Mucosa of rectum (tissue), 2 donors: ENCODE measurements around the gene GPX3.

Source experiments
- H3K27ac ChIP-seq, 2 donors: one replicate each; pipeline ENCODE4 v1.7.0; 2013; ENCODE audit warnings: inconsistent platforms in 2 of 2, low read depth in 2 of 2, low read length in 2 of 2
- H3K27me3 ChIP-seq, 2 donors: one replicate each; pipeline ENCODE4 v1.7.0; 2013; ENCODE audit warnings: low read length in 2 of 2; ENCODE audit not compliant: control insufficient read depth in 2 of 2, insufficient read depth in 2 of 2
- H3K36me3 ChIP-seq, 2 donors: one replicate each; pipeline ENCODE4 v1.7.0; 2013; ENCODE audit warnings: low read length in 2 of 2; ENCODE audit not compliant: control insufficient read depth in 2 of 2, insufficient read depth in 2 of 2
- H3K4me1 ChIP-seq, 2 donors: one replicate each; pipeline ENCODE4 v1.7.0; 2013; ENCODE audit warnings: low read length in 2 of 2, mild to moderate bottlenecking in 1 of 2; ENCODE audit not compliant: control insufficient read depth in 2 of 2, insufficient read depth in 2 of 2
- H3K4me3 ChIP-seq, 2 donors: one replicate each; pipeline ENCODE4 v1.7.0; 2013; ENCODE audit warnings: low read length in 2 of 2
- H3K9ac ChIP-seq, 2 donors: one replicate each; pipeline ENCODE4 v1.7.0; 2013; ENCODE audit warnings: low read length in 2 of 2, low read depth in 1 of 2, mild to moderate bottlenecking in 1 of 2
- H3K9me3 ChIP-seq, 2 donors: one replicate each; pipeline ENCODE4 v1.7.0; 2013; ENCODE audit warnings: low read length in 2 of 2; ENCODE audit not compliant: control insufficient read depth in 2 of 2
- donor health status: healthy.
- donor health status: Normal muscosa, but diverticular disease.

GPX3 gene

GRCh38 chr5:151012862-151013261 is 7.5 kb upstream of the GPX3 start:
- Histone ChIP-seq H3K4me1 (peaks cover 0 to 5% of the 10 kb centered on the region in 2 donors), H3K9ac (no peak overlapping the region), H3K4me3 (no peak overlapping the region), H3K27me3 (no peaks in the 10 kb centered on the region), H3K9me3 (no peaks in the 10 kb centered on the region), H3K36me3 (no peaks in the 10 kb centered on the region), H3K27ac (no peak overlapping the region)

- Histone ChIP-seq H3K4me1 (no peaks in the 10 kb centered on the region), H3K9me3 (no peaks in the 10 kb centered on the region), H3K4me3 (no peak overlapping the region), H3K27me3 (no peaks in the 10 kb centered on the region), H3K36me3 (no peaks in the 10 kb centered on the region), H3K27ac (no peak overlapping the region), H3K9ac (no peak overlapping the region)
Measured at GRCh38 chr5:151014680-151015343, 5.6 kb upstream of the GPX3 start.

DNA sequence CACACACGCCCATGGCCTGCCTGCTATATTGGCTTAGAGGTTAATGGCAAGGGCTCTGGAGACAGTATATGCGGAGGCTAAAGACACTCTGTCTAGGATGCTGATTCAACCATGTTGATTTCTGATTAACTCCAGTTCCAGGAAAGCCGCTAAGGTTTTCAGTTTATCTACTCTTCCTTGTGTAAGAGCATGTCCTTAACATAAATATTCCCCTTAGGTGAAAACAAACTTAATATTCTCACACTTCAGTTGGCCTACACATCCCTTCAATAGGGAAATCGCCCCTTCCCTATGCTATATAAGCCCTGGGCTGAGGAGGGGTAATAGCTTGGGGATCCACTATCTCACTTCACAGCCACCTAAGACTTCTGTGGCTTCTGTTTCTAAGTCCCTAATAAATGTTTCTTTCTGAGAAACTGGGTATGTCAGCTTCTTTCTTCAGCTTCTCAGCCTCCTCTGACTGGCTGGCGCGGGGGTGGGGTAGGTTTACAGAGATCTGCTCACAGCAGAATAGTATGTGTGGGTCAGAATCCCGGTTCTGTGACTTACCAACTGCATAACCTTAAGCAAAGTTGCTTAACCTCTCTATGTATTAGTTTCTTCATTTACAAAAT is 4.3 kb upstream of the GPX3 start:
- no peak overlapping the region for H3K9ac ChIP-seq
- peaks cover under 1 to 5% of the 10 kb centered on the region in 2 donors for H3K4me1 ChIP-seq
- H3K36me3 ChIP-seq, result no peaks in the 10 kb centered on the region
- no peaks in the 10 kb centered on the region for H3K27me3 ChIP-seq
- peak overlapping the region in 1 of 2 donors; percentile 16 for H3K27ac ChIP-seq
- no peaks in the 10 kb centered on the region for H3K9me3 ChIP-seq
- no peak overlapping the region for H3K4me3 ChIP-seq

DNA sequence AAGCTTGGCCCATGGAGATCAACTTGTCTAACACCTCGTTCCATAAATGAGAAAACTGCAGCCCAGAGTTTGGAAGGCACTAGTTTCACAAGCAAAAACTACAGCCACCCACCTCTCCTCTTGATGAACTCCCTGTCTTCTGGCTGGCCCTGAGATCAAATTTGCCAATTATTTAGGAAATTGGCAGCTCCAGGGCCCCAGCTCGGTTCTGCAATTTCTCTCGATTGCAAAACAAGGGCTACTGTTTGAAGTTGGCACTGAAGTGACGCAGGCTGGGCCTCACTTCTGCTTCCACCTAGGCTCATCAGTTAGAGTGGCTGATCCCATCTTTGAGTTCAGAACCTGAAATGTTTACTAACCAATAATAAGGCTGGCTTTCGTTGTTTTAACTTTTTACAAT is 3.7 kb upstream of the GPX3 start:
- Histone ChIP-seq H3K4me3 (no peak overlapping the region), H3K9me3 (no peaks in the 10 kb centered on the region), H3K27ac (peak overlapping the region in 1 of 2 donors; percentile 16), H3K27me3 (no peaks in the 10 kb centered on the region), H3K4me1 (peaks cover 2 to 7% of the 10 kb centered on the region in 2 donors), H3K36me3 (no peaks in the 10 kb centered on the region), H3K9ac (no peak overlapping the region)

DNA sequence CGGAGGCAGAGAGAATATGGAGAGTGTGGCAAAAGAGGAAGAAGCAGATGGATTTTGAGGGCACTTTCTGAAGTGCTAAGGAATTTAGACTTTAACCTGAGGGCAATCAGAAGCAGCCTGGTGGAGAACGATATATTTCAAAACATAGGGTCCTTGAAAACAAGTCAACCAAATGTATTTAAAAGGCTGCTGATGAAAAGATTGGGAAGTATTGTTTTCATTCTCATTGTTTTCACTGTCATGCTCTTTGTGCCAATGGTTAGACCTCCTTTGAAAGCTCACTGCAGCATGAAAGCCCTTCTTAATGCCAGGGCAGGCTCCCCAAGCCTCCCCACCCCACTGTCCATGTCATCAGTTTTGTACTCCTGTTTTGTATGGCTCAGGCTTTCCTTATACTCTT is 2.5 kb upstream of the GPX3 start:
- Histone ChIP-seq H3K27ac (no peak overlapping the region), H3K4me1 (peaks cover 2 to 7% of the 10 kb centered on the region in 2 donors), H3K36me3 (no peaks in the 10 kb centered on the region), H3K9me3 (no peaks in the 10 kb centered on the region), H3K27me3 (no peaks in the 10 kb centered on the region), H3K9ac (no peak overlapping the region), H3K4me3 (no peak overlapping the region)

DNA sequence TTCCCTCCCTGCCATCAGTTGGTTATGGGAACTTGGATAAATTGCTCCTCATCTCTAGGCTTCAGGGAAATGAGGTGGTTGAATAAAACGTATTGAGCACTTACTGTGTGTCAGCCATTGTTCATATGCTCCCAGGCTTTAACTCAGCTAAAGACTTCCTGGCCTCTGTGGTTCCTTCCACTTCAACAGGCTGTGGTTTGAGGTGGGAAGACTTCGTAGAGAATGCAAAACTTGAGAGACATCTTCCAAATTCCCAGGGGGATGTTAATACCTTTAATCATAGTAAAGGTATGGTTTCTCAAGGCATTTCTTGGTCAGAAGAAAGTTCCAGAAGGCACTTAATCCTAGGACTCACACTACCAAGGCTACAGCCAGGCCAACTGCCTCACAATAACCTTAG is 1.5 kb upstream of the GPX3 start:
- H3K27me3 ChIP-seq, result no peaks in the 10 kb centered on the region
- no peaks in the 10 kb centered on the region for H3K36me3 ChIP-seq
- H3K4me1 ChIP-seq, result peaks cover 6 to 8% of the 10 kb centered on the region in 2 donors
- no peak overlapping the region for H3K9ac ChIP-seq
- no peak overlapping the region for H3K4me3 ChIP-seq
- H3K9me3 ChIP-seq, result no peaks in the 10 kb centered on the region
- H3K27ac ChIP-seq, result no peak overlapping the region

GRCh38 chr5:151019331-151019730 is 1.1 kb upstream of the GPX3 start:
- Histone ChIP-seq H3K27me3 (no peaks in the 10 kb centered on the region), H3K4me1 (peaks cover 11 to 12% of the 10 kb centered on the region in 2 donors), H3K36me3 (no peaks in the 10 kb centered on the region), H3K27ac (no peak overlapping the region), H3K4me3 (no peak overlapping the region), H3K9me3 (no peaks in the 10 kb centered on the region), H3K9ac (no peak overlapping the region)

DNA sequence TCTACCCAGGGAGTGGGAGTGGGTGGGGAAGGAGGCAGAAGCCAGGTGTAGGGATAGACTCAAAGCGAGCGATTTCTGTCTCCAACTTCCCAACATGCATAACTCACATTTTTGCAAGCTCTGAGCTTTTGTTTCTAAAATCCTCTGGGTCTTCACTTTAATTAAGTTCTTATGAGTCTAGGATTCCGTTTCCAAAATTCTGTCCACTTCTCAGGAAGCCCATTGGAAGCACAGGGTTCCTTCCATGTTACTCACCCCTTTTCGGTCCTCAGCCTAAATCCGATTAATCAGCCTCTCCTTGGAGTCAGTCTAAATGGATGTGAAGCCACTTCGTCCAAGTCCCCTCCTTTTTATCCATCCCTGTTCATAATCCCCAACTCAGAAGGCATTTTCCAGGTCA is 1.4 kb downstream of the GPX3 start:
- peak overlapping the region; percentile 63 to 80 for H3K27ac ChIP-seq
- no peaks in the 10 kb centered on the region for H3K9me3 ChIP-seq
- H3K9ac ChIP-seq, result peak overlapping the region; percentile 60 to 75

DNA sequence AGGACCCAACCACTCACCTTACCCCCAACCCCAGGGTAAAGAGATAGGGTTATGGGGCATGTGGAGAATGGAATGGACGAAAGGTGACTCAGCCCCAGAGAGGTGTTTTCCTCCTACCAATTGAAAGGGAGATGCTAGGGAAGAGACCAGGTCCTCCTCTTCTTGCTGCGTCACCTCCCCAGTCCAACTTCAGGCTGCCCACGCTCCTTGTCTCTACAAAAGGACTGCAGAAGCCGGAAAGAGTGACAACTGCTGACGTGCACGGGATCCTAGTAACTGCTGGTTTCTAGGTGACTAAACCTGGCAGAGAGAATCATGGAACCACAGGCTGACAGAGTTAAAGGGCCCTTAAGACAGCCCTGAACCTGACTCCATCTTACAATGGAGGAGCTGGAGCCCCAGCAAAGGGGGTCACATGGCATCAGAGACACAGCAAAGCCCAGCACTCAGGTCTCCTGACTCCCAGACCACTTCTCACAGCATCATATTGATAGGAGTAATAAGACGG is 2.2 kb downstream of the GPX3 start:
- Histone ChIP-seq H3K4me3 (peak overlapping the region in 1 of 2 donors; percentile 70), H3K9me3 (no peaks in the 10 kb centered on the region), H3K4me1 (peaks cover 17 to 21% of the 10 kb centered on the region in 2 donors), H3K9ac (peak overlapping the region in 1 of 2 donors; percentile 1), H3K36me3 (peaks cover 7 to 8% of the 10 kb centered on the region in 2 donors), H3K27ac (peak overlapping the region; percentile 63 to 80), H3K27me3 (no peaks in the 10 kb centered on the region)

More for the DNA sequence above, 1.4 kb downstream of the GPX3 start:
- H3K27me3 ChIP-seq, result no peaks in the 10 kb centered on the region
- peaks cover under 1 to 4% of the 10 kb centered on the region in 2 donors for H3K36me3 ChIP-seq
- H3K4me3 ChIP-seq, result peak overlapping the region; percentile 68 to 70
- H3K4me1 ChIP-seq, result peaks cover 16 to 19% of the 10 kb centered on the region in 2 donors

DNA sequence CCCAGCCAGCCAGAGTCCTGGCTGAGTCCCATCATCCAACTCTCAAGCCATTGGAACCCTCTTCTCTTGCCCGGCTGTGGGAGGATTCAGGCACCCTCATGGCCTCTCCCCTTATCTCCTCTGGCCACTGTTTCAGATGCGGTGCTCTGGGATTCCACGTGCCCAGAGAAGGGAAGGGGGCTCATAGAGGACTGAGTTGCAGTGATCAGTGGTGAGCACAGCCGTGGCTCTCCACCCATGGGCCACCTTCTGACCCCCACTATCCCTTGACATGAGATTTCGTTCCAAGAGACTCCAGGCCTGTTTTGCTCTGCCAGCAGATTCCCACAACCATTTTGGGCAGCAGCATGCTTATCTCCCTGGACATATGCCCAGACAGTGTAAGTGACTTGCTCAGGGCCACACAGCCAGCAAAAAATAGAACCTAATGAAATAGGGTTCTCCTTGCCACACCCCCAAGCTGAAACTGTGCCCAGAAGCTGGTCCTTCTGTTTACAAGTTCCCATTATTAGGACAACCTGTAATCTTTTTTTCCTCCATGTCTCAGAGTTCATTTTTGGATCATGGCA is 2.7 kb downstream of the GPX3 start:
- H3K27me3 ChIP-seq, result no peaks in the 10 kb centered on the region
- peak overlapping the region in 1 of 2 donors; percentile 1 for H3K9ac ChIP-seq
- H3K9me3 ChIP-seq, result no peaks in the 10 kb centered on the region
- H3K4me3 ChIP-seq, result peak overlapping the region in 1 of 2 donors; percentile 35
- H3K27ac ChIP-seq, result peak overlapping the region; percentile 63 to 80
- H3K4me1 ChIP-seq, result peaks cover 17 to 21% of the 10 kb centered on the region in 2 donors
- peaks cover 11 to 13% of the 10 kb centered on the region in 2 donors for H3K36me3 ChIP-seq
